Bronchus fibroblast of lung (primary cell): ENCODE results near the gene ZMAT5. TPM values are rescaled to one million over a fixed set of nuclear protein-coding genes. Genes with fewer than 3 reads are reported as not detected.

Experiments
- total RNA-seq: library from RNA; depleted of rRNA; stranded (reverse); fragments of >200 nt; gene quantifications from 2 replicates; pipeline ENCODE4 v1.2.3, GENCODE V29; 2015

Gene ZMAT5
- total RNA-seq = 36.5 and 44.4 TPM in 2 replicates

GRCh38 chr22:29766632-29767170 is at the start of gene ZMAT5:
Gene ZMAT5 (minus strand): TSS chr22:29767007. CDS start chr22:29748544, 18,463 bp downstream.

GRCh38 chr22:29767171-29768051 is 604 bp upstream of the ZMAT5 start, which contains the start of gene UQCR10:
Gene UQCR10 (plus strand): TSS chr22:29767369. CDS start chr22:29767399, 30 bp downstream.

GRCh38 chr22:29719899-29720645 is 46.7 kb downstream of the ZMAT5 start, which contains the start of gene CABP7:
Gene CABP7 (plus strand): TSS chr22:29720003. CDS start chr22:29720425, 422 bp downstream.

Other genes starting within 250 kb of the ZMAT5 start
- 41.0 and 41.9 TPM in 2 replicates for gene THOC5, start 213.2 kb downstream of the ZMAT5 start, total RNA-seq
- gene NIPSNAP1, start 185.9 kb downstream of the ZMAT5 start, total RNA-seq = 89.5 and 116 TPM in 2 replicates
- 68.2 and 72.8 TPM in 2 replicates for gene NF2, start 163.4 kb downstream of the ZMAT5 start, total RNA-seq
- gene CABP7, start 47.0 kb downstream of the ZMAT5 start, total RNA-seq = 0.17 TPM in 1 of 2 replicates, not detected in the other
- 120 and 142 TPM in 2 replicates for gene UQCR10, start 362 bp upstream of the ZMAT5 start, total RNA-seq
- 29.6 and 31.3 TPM in 2 replicates for gene ASCC2, start 71.3 kb upstream of the ZMAT5 start, total RNA-seq
- gene MTMR3, start 116.2 kb upstream of the ZMAT5 start, total RNA-seq = 8.8 and 9.1 TPM in 2 replicates